HG02759 (cell line): ENCODE measurements around the gene PAPOLA.

Source experiments
- ATAC-seq: cut with Tn5 transposase; IDR thresholded peaks from one replicate; pipeline ENCODE4 v1.9.1; 2021; ENCODE audit warnings: mild to moderate bottlenecking, moderate library complexity; ENCODE audit not compliant: unreplicated experiment

PAPOLA gene

DNA sequence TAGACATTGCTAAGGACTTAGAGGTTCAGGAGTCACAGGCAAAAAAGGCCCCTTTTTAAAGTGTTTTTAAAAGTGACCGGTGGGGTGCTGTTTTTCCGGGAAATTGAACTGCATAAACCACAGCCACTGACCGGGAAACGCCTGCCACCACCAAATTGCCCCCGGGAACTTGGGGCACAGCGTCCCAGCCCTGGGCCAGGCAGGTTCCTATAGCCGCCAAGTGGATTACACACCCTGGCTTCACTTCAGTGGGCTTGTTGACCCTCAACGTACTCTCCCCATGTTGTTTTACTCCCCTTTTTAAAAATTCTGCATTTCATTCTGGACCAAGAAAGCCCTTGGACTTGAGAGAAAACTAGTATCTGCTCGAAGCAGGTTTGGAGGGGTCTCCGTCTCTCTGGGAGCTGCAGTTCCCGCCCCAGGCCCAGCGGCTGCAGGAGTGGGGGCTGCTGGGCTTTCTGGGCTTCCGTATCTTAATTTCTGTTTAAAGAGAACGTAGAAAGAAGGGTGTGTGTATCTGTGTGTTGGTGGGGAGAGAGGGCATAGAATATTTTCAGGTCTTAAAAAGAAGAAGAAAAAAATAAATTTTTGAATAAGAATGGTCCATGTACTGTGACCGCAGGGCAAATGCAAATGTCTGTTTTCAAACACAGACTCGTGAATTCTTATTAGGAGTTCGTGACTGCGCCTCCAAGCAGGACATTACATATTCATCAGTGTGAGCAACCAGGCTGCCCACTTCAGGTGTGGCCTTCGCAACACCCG is 82.9 kb downstream of the PAPOLA start:
- ATAC-seq: no peak

DNA sequence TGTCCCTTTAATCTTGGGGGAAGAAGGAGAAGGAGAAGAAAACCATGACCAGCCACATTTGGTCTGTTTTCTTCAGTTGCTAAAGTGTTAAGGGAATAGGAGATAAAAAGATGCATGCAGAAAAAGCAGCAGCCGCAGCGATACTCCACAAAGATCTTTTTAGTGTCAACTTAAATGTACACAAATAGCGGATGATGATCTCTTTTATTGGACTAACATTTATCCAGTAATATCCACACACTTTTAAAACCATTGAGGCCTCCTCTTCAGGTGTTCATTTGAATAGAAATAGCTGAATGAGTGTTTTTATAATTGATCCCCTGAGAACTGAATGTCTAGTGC is 83.5 kb downstream of the PAPOLA start:
- ATAC-seq: no peak

DNA sequence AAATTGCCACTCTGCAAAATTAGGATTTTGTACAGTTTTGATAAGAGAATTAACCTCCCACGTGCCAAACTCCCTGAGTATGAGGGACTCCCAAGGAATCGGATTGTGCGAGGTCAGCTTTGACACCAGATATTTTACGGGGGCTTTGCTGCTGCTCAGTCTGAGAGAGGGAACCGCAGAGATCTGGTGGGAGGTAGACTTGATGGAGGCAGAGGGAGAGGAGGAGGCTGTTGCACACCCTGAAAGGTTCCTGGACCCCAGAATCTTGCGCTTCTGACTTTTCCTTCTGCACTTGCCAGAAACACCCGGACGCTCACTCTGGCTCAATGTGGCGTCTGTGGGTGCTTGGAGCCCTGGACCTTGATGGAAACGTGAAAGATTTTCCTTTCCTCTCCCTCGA is 83.9 kb downstream of the PAPOLA start:
- no peak for ATAC-seq

DNA sequence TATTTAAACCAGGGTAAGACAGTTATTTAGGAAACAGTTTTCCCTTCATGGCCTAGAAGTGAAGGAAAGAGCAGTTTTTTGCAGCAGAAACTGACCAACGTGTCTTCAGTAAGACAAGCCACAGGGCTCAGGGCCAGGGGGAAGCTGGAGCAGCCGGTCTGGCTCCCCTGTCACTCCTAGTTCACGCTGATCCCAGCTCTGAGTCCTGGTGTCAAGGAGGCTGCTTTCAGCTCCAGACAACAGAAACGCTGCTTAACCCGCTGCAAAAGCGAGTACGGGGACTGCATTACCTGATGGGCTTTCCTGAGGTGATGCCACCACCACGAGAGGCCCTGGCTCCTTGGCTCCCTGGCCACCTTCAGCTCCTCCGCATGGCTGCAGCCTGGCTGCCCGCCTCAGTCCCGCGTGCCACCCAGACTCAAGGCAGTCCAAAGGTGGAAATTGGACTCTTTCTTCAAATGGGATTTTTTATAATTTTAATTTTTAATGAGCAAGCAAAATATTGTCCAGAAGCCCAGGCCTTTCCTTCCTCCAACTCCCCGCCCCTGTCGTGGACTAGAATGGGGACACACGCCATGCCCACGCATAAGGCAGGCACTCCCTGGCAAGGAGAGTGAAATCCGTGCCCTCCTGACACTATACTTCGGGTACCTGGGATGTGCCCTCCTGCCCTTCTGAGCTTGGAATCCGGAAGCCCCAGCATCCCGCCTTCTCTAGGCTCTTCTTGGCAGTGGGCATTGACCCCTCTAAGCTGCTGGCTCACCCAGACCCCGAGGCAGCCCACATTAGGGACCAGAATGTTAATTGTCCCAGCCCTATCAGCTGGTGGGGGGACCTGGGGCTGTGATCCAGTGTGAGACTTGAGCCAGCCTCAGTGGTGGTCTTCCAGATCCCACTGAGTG is 85.0 kb downstream of the PAPOLA start:
- ATAC-seq: no peak

DNA sequence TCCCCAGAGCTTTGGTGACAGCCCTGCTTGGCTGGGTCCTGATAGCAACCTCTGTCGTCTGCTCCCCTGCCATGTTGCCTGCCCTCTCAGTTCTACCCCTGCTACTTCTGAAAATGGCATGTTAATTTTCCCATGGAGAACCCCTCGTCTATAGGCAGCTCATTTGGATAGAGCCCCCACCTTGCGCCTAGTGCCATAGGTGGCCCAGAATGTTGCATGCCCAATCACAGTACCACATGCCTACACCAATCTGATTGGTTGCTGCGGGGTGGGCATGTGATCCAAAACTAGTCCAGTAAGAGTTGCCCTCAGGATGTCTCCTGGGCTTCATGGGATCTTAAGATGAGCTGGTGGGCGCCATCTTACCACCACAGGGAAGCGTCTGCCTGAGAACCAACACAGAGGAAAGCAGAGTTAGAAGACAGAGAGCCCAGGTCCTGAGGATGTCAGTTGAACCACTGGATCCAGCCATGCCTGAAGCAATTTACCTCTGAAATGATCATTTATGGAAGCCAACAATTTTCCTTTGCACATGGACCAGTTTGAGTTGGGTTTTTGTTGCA is 85.7 kb downstream of the PAPOLA start:
- ATAC-seq: no peak

DNA sequence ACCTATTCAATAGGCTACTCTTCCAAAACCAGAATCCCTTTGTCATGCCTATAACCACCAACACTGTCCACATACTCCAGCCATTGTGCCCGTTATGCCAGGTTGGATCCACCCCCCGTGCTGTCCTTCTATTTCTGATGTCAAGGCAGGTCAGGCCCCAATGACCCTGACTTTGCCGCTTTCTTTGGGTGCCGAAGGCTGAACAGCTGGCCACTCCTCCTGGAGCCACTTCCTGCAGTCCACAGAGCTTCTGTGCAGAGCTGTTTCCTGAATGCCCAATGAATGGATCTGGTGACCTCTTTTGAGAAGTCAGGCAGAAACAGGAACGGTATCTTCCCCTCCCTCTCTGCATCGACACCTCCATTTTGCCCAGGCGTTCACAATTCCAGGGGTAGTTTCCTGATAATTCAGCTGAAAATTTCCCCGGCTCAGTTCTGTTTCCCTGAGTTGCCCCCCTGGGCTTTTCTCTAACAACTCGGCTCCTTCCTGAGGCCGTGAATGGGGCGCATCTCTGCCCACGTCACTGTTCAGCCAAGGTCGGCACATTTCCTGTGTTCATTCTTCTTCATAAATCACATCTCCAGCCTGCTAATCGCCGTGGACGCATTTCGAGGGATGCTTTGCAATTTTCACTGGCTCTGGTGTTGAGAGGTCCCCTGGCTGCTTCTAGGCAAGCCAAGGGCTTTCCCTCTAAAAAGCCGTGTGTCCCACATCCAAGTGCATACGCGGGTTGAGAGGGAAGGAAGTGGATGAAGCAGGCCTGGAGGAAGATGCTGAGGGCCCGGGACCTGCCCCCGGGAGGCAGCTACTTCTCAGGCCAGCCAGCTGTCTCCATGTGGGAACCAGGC is 86.5 kb downstream of the PAPOLA start:
- no peak for ATAC-seq

DNA sequence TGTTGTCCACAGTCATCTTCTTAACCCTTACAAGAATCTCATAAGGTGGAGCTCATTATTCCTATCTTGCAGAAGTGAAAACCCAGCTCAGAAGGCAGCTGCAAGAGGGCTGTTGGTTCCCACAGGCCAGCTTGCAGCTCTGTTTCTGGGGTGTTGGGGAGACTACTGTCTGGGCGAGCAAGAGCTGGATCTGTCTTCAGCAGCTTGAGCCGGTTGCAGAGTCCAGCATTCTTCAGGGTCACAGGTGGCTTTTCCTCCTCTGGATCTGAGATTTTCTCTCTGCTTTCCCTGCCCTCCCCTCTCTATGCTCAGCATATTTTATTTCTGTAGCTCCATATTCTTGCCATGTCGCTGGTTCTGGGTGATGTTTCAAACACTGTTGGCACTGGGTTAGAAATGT is 87.4 kb downstream of the PAPOLA start:
- no peak for ATAC-seq

DNA sequence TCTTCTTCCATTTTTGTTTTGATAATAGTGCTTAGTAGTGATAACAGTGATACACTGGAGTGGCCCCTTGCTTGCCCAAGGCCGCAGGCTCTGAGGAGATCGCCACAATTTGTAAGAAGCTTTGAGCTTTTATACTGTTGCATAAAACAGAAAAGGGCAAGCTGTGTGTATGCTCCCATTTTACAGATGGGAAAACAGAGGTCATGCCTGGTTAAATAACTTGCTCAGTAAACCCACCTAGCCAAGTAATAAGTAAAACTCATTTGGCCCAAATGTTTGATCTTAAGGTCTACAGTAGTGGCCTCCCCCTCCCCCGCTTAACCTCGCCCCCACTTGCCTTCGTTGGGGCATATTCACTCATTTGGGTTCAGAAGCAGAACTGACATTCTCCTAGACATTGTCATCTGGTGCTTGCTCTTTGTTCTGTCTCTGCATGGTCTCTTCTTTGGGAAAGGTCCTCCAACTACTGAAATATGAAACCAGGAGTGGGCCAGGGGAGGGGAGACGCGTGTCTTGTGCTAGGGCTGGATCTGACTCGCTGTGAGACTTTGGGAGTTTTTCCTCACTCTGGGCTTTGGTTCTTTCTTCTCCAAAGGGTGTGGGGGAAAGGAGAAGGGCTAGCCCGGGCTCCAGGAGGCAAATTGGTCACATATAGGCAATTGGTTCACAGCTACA is 88.1 kb downstream of the PAPOLA start:
- no peak for ATAC-seq

DNA sequence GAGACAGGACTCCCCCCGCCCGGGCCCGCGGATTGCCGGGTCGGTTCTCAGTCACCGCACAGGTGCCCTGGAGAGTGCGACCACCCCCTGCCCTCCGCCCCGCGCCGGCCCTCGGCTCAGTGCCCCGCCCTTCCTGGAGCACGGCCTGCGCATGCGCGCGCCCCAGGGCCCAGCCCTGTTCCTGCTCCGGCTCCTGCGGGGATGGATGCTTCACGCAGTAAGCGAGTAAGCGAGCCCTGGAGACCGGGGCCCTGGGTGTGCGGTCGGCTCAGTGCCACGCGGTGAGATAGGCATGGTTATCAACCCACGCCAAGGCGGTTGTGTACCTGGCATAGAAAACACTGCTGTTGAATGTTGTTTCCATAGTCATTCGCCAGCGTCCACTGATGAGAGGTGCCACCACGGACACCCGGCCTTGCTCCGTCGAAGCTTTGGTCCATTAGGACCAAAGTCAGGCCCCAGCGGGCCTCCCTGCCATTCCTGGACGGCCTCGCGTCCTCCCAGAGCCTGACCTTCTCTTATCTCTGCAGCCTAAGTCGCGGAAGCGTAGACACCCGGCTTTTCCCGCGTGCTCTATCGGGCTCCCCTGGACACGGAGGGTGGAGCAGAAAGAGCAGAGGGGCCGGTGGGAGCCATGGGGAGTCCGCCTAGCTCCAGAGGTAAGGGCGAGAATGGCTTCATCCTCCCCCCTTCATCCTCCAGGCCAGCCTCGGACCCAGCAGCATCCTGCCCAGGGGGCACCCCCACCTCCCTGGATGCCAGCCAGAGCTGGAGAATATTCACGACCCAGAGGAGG is 90.6 kb downstream of the PAPOLA start:
- peak; percentile 93 for ATAC-seq

DNA sequence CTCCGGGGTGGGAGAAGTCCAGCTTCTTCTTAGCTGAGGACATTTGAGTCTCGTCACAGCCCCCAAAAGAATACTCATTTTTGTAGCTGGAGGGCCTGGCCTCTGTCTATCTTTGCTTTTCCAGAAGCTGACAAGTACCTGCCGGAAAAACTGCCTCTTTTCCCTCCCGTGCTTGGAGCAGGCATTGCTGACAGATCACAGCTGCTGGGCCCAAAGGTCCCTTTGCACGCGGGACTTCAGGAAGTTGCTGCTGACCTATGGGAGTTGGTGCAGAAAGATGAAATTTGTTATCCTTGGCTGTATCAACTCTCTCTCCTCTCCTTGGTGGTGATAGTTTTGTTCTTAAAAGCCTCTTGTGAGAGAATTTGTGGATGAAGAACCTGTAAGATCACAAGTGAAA is 92.8 kb downstream of the PAPOLA start:
- no peak for ATAC-seq

DNA sequence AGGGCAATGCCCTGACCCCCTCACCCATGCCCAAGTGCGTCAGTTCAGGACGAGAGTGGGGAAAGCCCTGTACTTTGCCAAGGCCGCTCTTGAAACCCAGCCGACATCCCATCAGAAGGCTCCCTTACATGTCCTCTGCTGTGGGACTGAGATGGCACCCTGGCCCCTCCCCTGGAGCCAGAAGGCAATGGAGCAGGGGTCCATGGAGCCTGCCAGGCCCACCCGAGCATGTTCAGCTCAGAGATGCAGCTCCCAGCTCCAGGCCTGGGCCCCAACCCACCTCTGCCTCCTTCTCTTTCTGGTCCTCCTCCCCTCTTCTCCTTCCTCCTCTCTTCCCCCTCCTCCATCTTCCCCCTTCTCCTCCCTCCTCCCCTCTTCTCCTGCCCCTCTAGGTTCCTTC is 95.5 kb downstream of the PAPOLA start:
- no peak for ATAC-seq

DNA sequence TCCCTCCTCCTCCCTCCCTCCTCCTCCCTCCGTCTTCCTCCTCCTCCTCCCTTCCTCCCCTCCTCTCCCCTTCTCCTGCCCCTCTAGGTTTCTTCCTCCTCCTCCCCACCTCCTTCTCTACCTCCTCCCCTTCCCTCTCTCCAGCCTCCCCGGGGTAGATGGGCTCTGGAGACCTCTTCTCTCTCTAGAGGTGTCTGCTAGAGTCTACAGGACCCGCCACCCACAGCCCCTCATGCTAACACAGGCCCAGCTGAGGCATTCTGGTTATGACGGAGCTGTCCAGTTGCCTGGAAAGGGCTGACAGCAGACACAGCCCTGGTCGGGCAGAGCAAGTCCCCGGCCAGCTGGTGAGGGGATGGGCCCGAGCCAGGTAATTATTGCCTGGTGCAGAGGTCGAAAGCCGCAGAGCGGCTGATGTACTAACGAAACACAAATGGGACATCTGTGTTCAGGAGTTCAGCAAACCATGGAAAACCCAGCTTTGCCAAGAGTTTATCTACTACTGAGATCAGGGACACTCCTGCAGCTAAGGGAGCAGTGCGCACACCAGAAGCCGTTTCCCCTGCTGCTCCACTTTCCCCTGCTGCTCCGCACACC is 96.2 kb downstream of the PAPOLA start:
- no peak for ATAC-seq

DNA sequence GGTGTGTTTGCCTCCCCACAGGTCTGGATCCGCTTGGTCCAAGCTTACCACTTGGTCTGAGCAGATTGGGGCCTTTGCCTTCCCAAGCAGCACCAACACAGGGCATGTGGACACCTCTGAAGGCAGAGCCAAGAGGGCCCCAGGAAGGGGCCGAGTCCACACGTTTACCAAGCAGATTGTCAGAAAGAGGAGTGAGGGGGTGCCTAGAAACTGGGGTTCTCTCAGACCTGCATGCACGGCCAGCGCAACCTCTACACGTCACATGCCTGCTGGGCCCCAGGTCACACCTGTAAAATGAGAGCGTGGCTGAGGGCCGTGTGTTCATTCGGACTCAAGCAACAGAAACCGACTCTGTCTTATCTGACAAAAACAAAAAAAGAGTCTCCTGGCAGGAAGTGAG is 96.9 kb downstream of the PAPOLA start:
- no peak for ATAC-seq

DNA sequence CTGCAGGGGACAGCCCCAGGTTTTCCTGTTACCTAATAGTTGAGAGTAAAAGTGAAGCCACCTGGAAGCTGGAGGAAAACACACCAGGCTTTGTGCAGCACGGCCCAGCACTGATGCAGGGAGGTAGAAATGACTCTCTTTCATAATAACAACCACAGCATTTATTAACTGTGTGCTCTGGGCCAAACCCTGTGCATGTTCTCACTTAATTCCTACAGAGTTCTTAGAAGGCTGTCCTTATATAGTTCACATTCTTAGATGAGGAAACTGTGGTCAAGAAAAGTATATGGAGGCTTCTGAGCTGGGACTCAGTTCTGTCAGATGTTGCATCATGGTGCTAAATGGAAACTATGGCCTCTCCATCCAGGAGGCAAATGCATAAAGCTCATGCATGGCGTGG is 100.0 kb downstream of the PAPOLA start:
- no peak for ATAC-seq

DNA sequence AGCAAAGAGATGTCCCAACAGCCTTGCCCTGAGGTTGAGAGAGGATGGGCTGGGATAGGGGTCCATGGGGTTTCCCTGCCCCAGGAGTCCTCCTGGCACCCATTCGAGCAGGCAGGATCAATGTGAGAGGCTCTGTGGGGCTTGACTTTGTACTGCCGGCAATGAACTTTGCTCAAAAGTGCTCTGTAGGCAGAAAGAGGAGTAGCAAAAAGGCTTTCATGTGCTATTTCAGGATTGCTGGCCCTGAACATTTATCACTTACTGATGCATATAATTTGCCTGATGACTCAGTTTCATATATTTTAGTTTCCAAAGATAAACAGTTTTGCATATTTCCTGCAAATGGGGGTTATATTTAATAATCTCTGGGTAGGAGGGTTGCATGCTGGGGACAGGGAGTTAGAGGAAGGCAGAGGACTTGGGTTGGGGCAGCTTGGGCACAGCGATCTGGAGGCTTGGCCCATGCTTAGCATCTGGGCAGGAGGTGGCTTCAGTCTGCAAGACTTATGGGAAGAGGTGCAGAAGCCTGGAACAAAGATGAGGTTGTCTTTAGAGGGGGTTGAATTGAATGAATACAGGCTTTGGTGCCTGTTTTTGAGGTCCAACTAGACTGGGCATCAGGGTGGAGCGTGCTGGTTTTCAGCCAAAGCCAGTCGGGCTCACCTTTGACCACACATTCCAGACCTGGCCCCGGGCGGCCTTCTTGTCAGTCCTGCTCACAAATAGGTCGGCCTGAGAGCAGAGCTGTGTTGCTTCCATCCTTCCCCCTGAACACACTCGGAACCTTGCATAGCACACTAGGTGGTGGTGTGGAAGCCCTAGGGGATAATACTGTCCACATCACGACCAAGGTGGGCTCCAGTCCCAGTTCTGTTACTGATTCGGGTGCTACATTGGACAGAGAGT is 101.4 kb downstream of the PAPOLA start:
- no peak for ATAC-seq

DNA sequence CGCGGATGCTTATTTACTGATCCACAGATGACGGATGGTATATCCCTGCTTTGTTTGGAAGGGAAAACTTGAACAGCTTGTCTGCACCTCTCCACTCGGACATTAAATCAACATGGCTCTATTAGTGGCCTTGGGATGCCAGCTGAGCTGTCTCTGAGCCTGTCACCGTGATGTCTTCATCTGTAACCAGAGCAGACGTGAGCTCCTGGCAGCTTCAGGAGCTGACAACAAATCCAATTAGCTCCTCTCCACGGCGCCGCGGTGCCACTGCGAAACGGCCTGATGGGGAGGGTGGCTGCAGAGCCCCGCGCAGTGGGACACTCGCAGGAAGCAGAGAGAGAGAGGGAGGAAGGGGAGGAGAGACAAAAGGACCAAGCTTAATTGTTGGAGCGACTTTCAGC is 112.3 kb downstream of the PAPOLA start:
- no peak for ATAC-seq

DNA sequence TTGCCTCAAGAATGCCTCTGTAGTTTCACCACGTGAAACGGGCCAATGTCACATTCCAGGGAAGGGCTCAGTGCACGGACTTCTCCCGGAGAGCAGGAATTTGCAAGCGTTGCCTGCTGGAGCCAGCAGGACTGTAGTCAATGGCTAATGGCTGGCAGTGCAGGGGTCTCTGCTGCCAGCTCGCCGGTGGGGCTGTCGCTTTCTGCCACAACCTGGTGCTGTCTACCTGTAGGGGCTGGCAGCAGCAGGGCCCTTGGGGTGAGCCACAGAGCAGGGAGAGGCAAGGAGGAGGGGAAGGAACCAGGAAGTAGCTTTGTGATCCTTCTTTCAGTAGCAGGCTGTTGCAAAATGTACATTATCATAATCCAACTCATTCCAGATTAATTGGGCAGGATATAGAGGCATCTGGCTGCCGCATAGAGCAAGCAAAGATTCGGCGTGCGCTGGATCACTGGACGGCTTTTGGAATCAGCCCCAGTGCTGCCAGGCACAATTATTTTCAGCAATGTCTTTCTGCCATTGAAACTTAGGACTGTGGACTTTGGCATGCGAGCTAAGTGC is 114.1 kb downstream of the PAPOLA start:
- ATAC-seq: no peak
